UCSD-AML1 (cell line): ENCODE data around the gene GMCL2.

Experiments
- DNase-seq: peaks from one replicate; lab custom pipeline; 2025; ENCODE audit not compliant: unreplicated experiment; lab: John Stamatoyannopoulos, UW

GMCL2 gene

GRCh38 chr5:178145965-178146820 lies 41.0 kb downstream of the GMCL2 start:
- DNase-seq: peak; percentile 48

- DNase-seq: no peak
These were observed 43.3 kb downstream of the GMCL2 start for GRCh38 chr5:178143901-178144300.

GRCh38 chr5:178143246-178143645 lies 43.9 kb downstream of the GMCL2 start:
- no peak for DNase-seq

GRCh38 chr5:178142642-178143041 lies 44.5 kb downstream of the GMCL2 start:
- DNase-seq: no peak

DNA sequence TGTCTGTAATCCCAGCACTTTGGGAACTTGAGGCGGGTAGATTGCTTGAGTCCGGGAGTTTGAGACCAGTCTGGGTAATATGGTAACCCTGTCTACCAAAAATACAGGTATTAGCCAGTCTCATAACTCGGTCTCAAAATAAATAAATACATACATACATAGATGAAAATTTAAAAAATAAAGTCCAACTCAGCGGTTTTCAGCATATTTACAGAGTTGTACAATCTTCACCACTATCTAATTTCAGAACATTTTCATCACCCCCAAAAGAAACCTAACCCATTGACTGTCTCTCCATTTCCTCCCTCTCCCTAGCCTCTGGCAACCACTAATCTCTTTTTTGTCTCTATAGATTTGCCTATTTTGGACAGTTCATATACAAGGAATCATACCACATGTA lies 45.6 kb downstream of the GMCL2 start:
- DNase-seq: no peak

GRCh38 chr5:178137991-178138390 lies 49.2 kb downstream of the GMCL2 start:
- DNase-seq: no peak

DNA sequence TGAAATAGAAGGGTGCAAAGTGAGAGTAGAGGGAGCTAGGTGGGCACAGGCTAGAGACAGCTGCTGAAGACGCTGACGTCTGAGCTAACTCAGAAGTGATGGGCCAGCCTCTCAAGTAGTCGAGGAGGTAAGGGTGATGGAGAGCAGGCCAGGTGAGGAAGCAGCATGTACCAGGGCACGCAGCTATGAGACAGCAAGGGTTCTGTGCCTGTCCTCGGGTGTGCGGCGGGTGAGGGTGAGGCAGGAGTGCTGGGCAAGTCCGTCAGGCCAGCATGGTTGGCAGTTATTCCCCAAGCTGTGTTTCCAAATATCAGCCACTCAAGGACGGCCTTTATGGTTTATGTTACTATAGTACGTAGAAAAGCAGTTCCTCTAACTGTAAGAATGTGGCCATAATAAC lies 50.2 kb downstream of the GMCL2 start:
- DNase-seq: no peak
